Stomach (tissue), 4 donors: ENCODE measurements around the gene ANKRD22.

ENCODE experiments used
- CTCF ChIP-seq, 7 experiments: fragments of 450-650 bp in 4 of 7; fragments of 200-600 bp in 3 of 7; sonication (generic) in 3 of 7; IDR thresholded peaks; one replicate each; pipeline ENCODE4 v1.5.1; 2016 to 2019; ENCODE audit warnings: antibody characterized with exemption in 7 of 7, control low read depth in 2 of 7, mild to moderate bottlenecking in 1 of 7
- POLR2AphosphoS5 ChIP-seq, 3 donors: sonication (generic); formaldehyde crosslinking; IDR thresholded peaks; one replicate each; pipeline ENCODE4 v1.6.1; 2016; ENCODE audit warnings: antibody characterized with exemption in 3 of 3

- TF ChIP-seq CTCF (IDR thresholded peaks at IDR 0.05): no peak
- TF ChIP-seq POLR2AphosphoS5 (IDR thresholded peaks at IDR 0.05): no peak
These were observed 46.3 kb downstream of the ANKRD22 start for GRCh38 chr10:88805361-88805760.
